Ascending aorta (tissue), 2 donors: ENCODE data around the gene RFT1. TPM values are rescaled to one million over a fixed set of nuclear protein-coding genes. Genes with fewer than 3 reads are reported as not detected.

Source experiments
- DNase-seq, 2 donors: peaks; one replicate each; pipeline ENCODE4 v3.0.0-alpha.2; 2019; ENCODE audit warnings: low spot score in 2 of 2
- H3K27ac ChIP-seq, 2 donors: fragments of 200-600 bp; sonication (generic); one replicate each; pipeline ENCODE4 v1.5.1; 2016 to 2017; ENCODE audit warnings: mild to moderate bottlenecking in 1 of 2
- H3K27me3 ChIP-seq: fragments of 200-600 bp; sonication (generic); one replicate; pipeline ENCODE4 v1.5.1; 2017
- H3K36me3 ChIP-seq, 2 donors: fragments of 200-600 bp; sonication (generic); one replicate each; pipeline ENCODE4 v1.5.1; 2016
- H3K4me1 ChIP-seq, 2 donors: fragments of 200-600 bp; sonication (generic); one replicate each; pipeline ENCODE4 v1.5.1; 2016 to 2017; ENCODE audit warnings: mild to moderate bottlenecking in 1 of 2
- H3K4me3 ChIP-seq, 2 donors: fragments of 200-600 bp; sonication (generic); one replicate each; pipeline ENCODE4 v1.5.1; 2016 to 2017; ENCODE audit warnings: mild to moderate bottlenecking in 1 of 2
- H3K9me3 ChIP-seq, 2 donors: fragments of 200-600 bp; sonication (generic); one replicate each; pipeline ENCODE4 v1.5.1; 2016
- CTCF ChIP-seq, 3 experiments: fragments of 200-600 bp in 2 of 3; fragments of 450-650 bp in 1 of 3; sonication (generic) in 2 of 3; IDR thresholded peaks; one replicate each; pipeline ENCODE4 v1.5.1; 2016 to 2019; ENCODE audit warnings: antibody characterized with exemption in 3 of 3, mild to moderate bottlenecking in 1 of 3, moderate library complexity in 1 of 3
- intact Hi-C: fragments of 100-400 bp; cut with DNase I; formaldehyde crosslinking; loops from one replicate; pipeline ENCODE4 v1.15.1; 2023
- total RNA-seq: library from RNA; depleted of rRNA; stranded (reverse); fragments of >200 nt; gene quantifications from one replicate; pipeline ENCODE4 v1.1.0, GENCODE V29; 2016

The RFT1 gene
- total RNA-seq, 1 donor from 2014 or later: 12.1 TPM

- H3K36me3 ChIP-seq: peaks cover 13 to 40% of the 10 kb centered on the region in 2 donors
- no peaks in the 10 kb centered on the region for H3K9me3 ChIP-seq
- peak in 1 of 3 experiments; percentile 8 for TF ChIP-seq CTCF (IDR thresholded peaks at IDR 0.05)
- no peak for DNase-seq
- H3K27ac ChIP-seq: no peak overlapping the region
- intact Hi-C loops: loop anchor here (10.0 kb wide), 1 partner anchor 605 kb away; no protein-coding TSS in a partner anchor
- H3K27me3 ChIP-seq: no peaks in the 10 kb centered on the region
- H3K4me1 ChIP-seq: no peaks in the 10 kb centered on the region
- no peak overlapping the region for H3K4me3 ChIP-seq
Measured at GRCh38 chr3:53109891-53110771, 20.1 kb downstream of the RFT1 start.

GRCh38 chr3:53109190-53109589, 21.0 kb downstream of the RFT1 start:
- Histone ChIP-seq H3K27me3 (no peaks in the 10 kb centered on the region), H3K36me3 (peaks cover 13 to 49% of the 10 kb centered on the region in 2 donors), H3K4me1 (no peaks in the 10 kb centered on the region), H3K9me3 (no peaks in the 10 kb centered on the region), H3K4me3 (no peak overlapping the region), H3K27ac (no peak overlapping the region)
- TF ChIP-seq CTCF (IDR thresholded peaks at IDR 0.05): no peak
- DNase-seq: no peak
- intact Hi-C loops: no loop called here

GRCh38 chr3:53104762-53105161, 25.5 kb downstream of the RFT1 start:
- Histone ChIP-seq H3K36me3 (peaks cover 26 to 59% of the 10 kb centered on the region in 2 donors), H3K4me1 (no peaks in the 10 kb centered on the region), H3K4me3 (no peak overlapping the region), H3K9me3 (no peaks in the 10 kb centered on the region), H3K27me3 (no peaks in the 10 kb centered on the region), H3K27ac (no peak overlapping the region)
- no peak for TF ChIP-seq CTCF (IDR thresholded peaks at IDR 0.05)
- intact Hi-C loops: no loop called here
- no peak for DNase-seq

- Histone ChIP-seq H3K36me3 (peaks cover 29 to 59% of the 10 kb centered on the region in 2 donors), H3K27me3 (no peaks in the 10 kb centered on the region), H3K4me1 (no peaks in the 10 kb centered on the region), H3K9me3 (no peaks in the 10 kb centered on the region), H3K27ac (no peak overlapping the region), H3K4me3 (no peak overlapping the region)
- DNase-seq: no peak
- intact Hi-C loops: no loop called here
- no peak for TF ChIP-seq CTCF (IDR thresholded peaks at IDR 0.05)
Measured at GRCh38 chr3:53103397-53104296, 26.6 kb downstream of the RFT1 start.

GRCh38 chr3:53102601-53103147, 27.6 kb downstream of the RFT1 start:
- Histone ChIP-seq H3K27ac (no peak overlapping the region), H3K36me3 (peaks cover 33 to 65% of the 10 kb centered on the region in 2 donors), H3K27me3 (no peaks in the 10 kb centered on the region), H3K4me1 (no peaks in the 10 kb centered on the region), H3K4me3 (no peak overlapping the region), H3K9me3 (no peaks in the 10 kb centered on the region)
- intact Hi-C loops: no loop called here
- DNase-seq: no peak
- TF ChIP-seq CTCF (IDR thresholded peaks at IDR 0.05): no peak
